Smooth muscle cell (in vitro differentiated cells): ENCODE data around the gene IFIT3. TPM values are rescaled to one million over a fixed set of nuclear protein-coding genes. Genes with fewer than 3 reads are reported as not detected.
A peak's percentile ranks its signal among the peaks of the same experiment; 100 is the strongest.

Source experiments
- DNase-seq: peaks from one replicate; lab custom pipeline; 2025; ENCODE audit not compliant: unreplicated experiment; lab: John Stamatoyannopoulos, UW
- H2AFZ ChIP-seq: fragments of 200-600 bp; sonication (generic); 2 replicates; pipeline ENCODE4 v1.6.0; 2016; ENCODE audit warnings: antibody characterized with exemption, low read depth, mild to moderate bottlenecking
- H3F3A ChIP-seq: fragments of 200-600 bp; sonication (generic); 2 replicates; pipeline ENCODE4 v1.6.0; 2017; ENCODE audit warnings: antibody characterized with exemption, low read depth
- H3K27ac ChIP-seq: fragments of 200-600 bp; sonication (generic); 2 replicates; pipeline ENCODE4 v1.5.1; 2016; ENCODE audit warnings: low read depth, mild to moderate bottlenecking
- H3K27me3 ChIP-seq: fragments of 200-600 bp; sonication (generic); 2 replicates; pipeline ENCODE4 v1.6.1; 2016; ENCODE audit warnings: low read depth, mild to moderate bottlenecking
- H3K36me3 ChIP-seq: fragments of 200-600 bp; sonication (generic); 2 replicates; pipeline ENCODE4 v1.5.1; 2016; ENCODE audit warnings: low read depth
- H3K4me1 ChIP-seq: fragments of 200-600 bp; sonication (generic); 2 replicates; pipeline ENCODE4 v1.5.1; 2016; ENCODE audit warnings: low read depth
- H3K4me2 ChIP-seq: fragments of 200-600 bp; sonication (generic); 2 replicates; pipeline ENCODE4 v1.6.0; 2016; ENCODE audit warnings: mild to moderate bottlenecking
- H3K4me3 ChIP-seq: fragments of 200-600 bp; sonication (generic); 2 replicates; pipeline ENCODE4 v1.5.1; 2016; ENCODE audit warnings: mild to moderate bottlenecking
- H3K79me2 ChIP-seq: fragments of 200-600 bp; sonication (generic); 2 replicates; pipeline ENCODE4 v1.6.0; 2016; ENCODE audit warnings: low read depth, mild to moderate bottlenecking
- H3K9ac ChIP-seq: fragments of 200-600 bp; sonication (generic); 2 replicates; pipeline ENCODE4 v1.6.0; 2016; ENCODE audit warnings: low read depth
- H3K9me3 ChIP-seq: fragments of 200-600 bp; sonication (generic); replicated peaks from 2 replicates; pipeline ENCODE4 v1.5.1; 2016; ENCODE audit warnings: low read depth
- H4K20me1 ChIP-seq: fragments of 200-600 bp; sonication (generic); 2 replicates; pipeline ENCODE4 v1.6.0; 2016; ENCODE audit warnings: low read depth
- WGBS: methylation state at CpG from one replicate; pipeline ENCODE4 v1.1.7; 2016; ENCODE audit warnings: low lambda C conversion rate; 5-methylcytosine and 5-hydroxymethylcytosine counted together
- polyA plus RNA-seq: library from polyadenylated mRNA; unstranded; fragments of >200 nt; fragmentation: Nextera tagmentation; extraction: Ambion mirVana; gene quantifications from 2 replicates; pipeline ENCODE4 v1.2.1, GENCODE V29; 2016
- total RNA-seq: library from RNA; depleted of rRNA; stranded (reverse); fragments of >200 nt; gene quantifications from 2 replicates; pipeline ENCODE4 v1.2.3, GENCODE V29; 2014
- TF ChIP-seq, protein P1 (sequence below): fragments of 200-600 bp; sonication (generic); IDR thresholded peaks from 2 replicates; pipeline ENCODE4 v1.5.1; 2017; ENCODE audit warnings: borderline replicate concordance, mild to moderate bottlenecking, antibody characterized with exemption; ENCODE audit not compliant: insufficient read depth, poor library complexity, severe bottlenecking

Gene IFIT3
- total and polyA plus RNA-seq, 2 experiments from 2014 or later: 2.1 to 4.6 TPM

DNA sequence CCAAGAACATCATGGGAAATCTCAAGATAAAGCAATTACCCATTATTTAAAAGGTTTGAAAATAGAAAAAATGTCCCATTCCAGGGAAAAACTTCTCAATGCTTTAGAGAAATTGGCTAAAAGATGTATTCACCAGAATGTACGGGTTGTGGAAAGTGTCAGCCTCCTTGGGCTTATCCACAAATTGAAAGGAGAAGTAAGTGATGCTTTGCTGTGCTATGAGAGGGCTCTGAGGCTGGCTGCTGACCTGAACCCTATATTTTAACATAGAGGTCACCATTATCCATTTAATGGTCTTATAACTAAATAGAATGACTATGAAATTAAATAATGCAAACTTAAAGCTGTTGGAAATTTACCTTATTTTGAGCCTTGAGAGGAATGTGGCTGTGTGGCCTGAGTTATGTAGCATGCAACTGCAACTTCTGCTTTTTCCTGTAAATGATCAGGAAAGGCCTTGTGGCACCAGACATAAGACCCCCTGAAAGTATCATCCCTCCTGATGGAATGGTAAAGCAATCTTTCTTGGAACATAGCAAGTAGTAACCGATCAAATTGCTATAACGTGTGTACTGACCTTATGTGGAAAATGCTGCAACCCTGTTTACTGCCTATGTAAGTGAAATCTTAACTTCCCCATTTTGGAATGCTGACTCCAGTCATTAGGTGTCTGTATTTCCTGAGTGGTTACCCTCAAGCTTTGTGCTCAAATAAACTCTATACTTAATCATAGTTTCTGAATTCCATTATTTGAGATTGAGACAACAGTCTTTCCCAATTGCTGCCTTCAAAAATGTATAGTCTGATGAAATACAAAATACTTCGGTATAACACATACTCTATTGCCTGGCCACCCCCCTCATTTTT lies 56.9 kb downstream of the IFIT3 start:
- Histone ChIP-seq H3K4me2 (no peak overlapping the region), H3K9ac (no peak overlapping the region), H2AFZ (no peak overlapping the region), H3F3A (no peaks in the 10 kb centered on the region), H3K27me3 (no peaks in the 10 kb centered on the region), H3K9me3 (no peaks in the 10 kb centered on the region), H3K27ac (no peak overlapping the region), H3K79me2 (no peaks in the 10 kb centered on the region), H3K4me1 (no peaks in the 10 kb centered on the region), H4K20me1 (no peaks in the 10 kb centered on the region), H3K36me3 (no peaks in the 10 kb centered on the region), H3K4me3 (no peak overlapping the region)
- DNase-seq: no peak
- WGBS: 82% methylated on average over 4 of the region's 4 CpGs
- TF ChIP-seq, protein P1, sequence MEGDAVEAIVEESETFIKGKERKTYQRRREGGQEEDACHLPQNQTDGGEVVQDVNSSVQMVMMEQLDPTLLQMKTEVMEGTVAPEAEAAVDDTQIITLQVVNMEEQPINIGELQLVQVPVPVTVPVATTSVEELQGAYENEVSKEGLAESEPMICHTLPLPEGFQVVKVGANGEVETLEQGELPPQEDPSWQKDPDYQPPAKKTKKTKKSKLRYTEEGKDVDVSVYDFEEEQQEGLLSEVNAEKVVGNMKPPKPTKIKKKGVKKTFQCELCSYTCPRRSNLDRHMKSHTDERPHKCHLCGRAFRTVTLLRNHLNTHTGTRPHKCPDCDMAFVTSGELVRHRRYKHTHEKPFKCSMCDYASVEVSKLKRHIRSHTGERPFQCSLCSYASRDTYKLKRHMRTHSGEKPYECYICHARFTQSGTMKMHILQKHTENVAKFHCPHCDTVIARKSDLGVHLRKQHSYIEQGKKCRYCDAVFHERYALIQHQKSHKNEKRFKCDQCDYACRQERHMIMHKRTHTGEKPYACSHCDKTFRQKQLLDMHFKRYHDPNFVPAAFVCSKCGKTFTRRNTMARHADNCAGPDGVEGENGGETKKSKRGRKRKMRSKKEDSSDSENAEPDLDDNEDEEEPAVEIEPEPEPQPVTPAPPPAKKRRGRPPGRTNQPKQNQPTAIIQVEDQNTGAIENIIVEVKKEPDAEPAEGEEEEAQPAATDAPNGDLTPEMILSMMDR: no peak

DNA sequence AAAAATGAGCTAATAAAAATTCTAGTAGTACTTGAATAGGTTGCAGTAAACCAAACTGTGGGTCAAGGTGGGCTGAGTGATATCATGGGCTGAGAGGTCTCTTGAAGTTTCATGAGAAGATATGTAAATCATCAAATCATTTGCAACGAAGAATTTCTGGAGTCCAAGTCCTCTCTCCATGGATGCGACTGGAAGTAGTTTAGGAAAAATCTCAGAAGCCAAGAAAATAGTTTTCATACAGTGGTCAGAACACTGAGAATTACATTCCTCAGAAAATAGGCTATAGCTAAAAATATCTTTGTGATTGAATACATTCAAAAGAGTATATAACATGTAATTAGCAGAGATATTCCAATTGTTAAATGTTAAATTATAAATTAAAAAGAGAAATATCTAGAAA lies 61.0 kb downstream of the IFIT3 start:
- Histone ChIP-seq H3K27me3 (no peaks in the 10 kb centered on the region), H3K4me1 (peaks cover 3% of the 10 kb centered on the region), H3K36me3 (no peaks in the 10 kb centered on the region), H3K4me2 (no peak overlapping the region), H3F3A (peaks cover 9% of the 10 kb centered on the region), H2AFZ (no peak overlapping the region), H3K4me3 (no peak overlapping the region), H3K9ac (no peak overlapping the region), H3K9me3 (no peaks in the 10 kb centered on the region), H3K27ac (no peak overlapping the region), H4K20me1 (no peaks in the 10 kb centered on the region), H3K79me2 (no peaks in the 10 kb centered on the region)
- 76% methylated on average over 2 of the region's 2 CpGs for WGBS
- TF ChIP-seq, protein P1: no peak
- DNase-seq: no peak

DNA sequence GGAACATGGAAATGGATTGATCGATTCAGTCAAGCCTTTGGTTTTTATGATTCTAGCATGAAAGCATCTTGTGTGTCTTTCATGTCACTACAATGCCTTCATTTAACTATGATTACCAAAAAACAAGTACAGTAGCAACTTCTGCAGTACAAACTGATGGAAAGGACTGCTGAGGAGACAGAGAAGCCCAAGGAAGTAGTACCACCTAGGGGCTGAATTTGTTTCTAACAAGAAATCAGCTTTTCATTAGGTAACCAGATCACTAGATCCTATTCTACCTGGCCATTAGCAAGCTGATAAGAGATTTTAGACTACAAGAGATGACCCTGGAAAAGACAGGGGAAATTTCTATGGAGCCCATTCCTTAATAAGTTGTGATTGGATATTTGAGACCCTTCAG lies 61.5 kb downstream of the IFIT3 start:
- Histone ChIP-seq H3F3A (peaks cover 12% of the 10 kb centered on the region), H3K9me3 (no peaks in the 10 kb centered on the region), H3K9ac (no peak overlapping the region), H3K27ac (no peak overlapping the region), H3K4me1 (peaks cover 3% of the 10 kb centered on the region), H3K36me3 (no peaks in the 10 kb centered on the region), H4K20me1 (no peaks in the 10 kb centered on the region), H3K4me2 (no peak overlapping the region), H2AFZ (no peak overlapping the region), H3K27me3 (no peaks in the 10 kb centered on the region), H3K4me3 (no peak overlapping the region), H3K79me2 (no peaks in the 10 kb centered on the region)
- no peak for DNase-seq
- TF ChIP-seq, protein P1: peak; percentile 13
- 97% methylated on average over 1 of the region's 1 CpG for WGBS

Other genes starting within 250 kb of the IFIT3 start
- not detected in 2 replicates for gene CH25H, start 120.7 kb upstream of the IFIT3 start, total RNA-seq
- 0.38 TPM in 1 of 2 replicates, not detected in the other for gene CH25H, start 120.7 kb upstream of the IFIT3 start, polyA plus RNA-seq
- 27.1 and 33.0 TPM in 2 replicates for gene LIPA, start 76.2 kb upstream of the IFIT3 start, total RNA-seq
- 22.9 and 34.4 TPM in 2 replicates for gene LIPA, start 76.2 kb upstream of the IFIT3 start, polyA plus RNA-seq
- gene IFIT2, start 26.0 kb upstream of the IFIT3 start, total RNA-seq: 0.27 and 1.2 TPM in 2 replicates
- gene IFIT2, start 26.0 kb upstream of the IFIT3 start, polyA plus RNA-seq: 0.72 and 1.5 TPM in 2 replicates
- gene IFIT1B, start 50.1 kb downstream of the IFIT3 start, total RNA-seq: not detected in 2 replicates
- not detected in 2 replicates for gene IFIT1B, start 50.1 kb downstream of the IFIT3 start, polyA plus RNA-seq
- 0.36 and 1.2 TPM in 2 replicates for gene IFIT1, start 64.6 kb downstream of the IFIT3 start, total RNA-seq
- gene IFIT1, start 64.6 kb downstream of the IFIT3 start, polyA plus RNA-seq: 0.79 and 1.8 TPM in 2 replicates
- 5.7 and 7.7 TPM in 2 replicates for gene IFIT5, start 86.6 kb downstream of the IFIT3 start, total RNA-seq
- 2.2 and 4.9 TPM in 2 replicates for gene IFIT5, start 86.6 kb downstream of the IFIT3 start, polyA plus RNA-seq
- not detected in 2 replicates for gene SLC16A12, start 207.6 kb downstream of the IFIT3 start, total RNA-seq
- not detected in 2 replicates for gene SLC16A12, start 207.6 kb downstream of the IFIT3 start, polyA plus RNA-seq